Uterus (tissue), 4 donors: ENCODE results near the gene MRPL37. TPM values are rescaled to one million over a fixed set of nuclear protein-coding genes. Genes with fewer than 3 reads are reported as not detected.

Experiments
- DNase-seq, 2 donors: peaks; one replicate each; pipeline ENCODE4 v3.0.0-alpha.2; 2019 to 2020
- H3K27ac ChIP-seq, 2 donors: fragments of 200-600 bp; sonication (generic); 1 replicate in 1 of 2; 2 replicates in 1 of 2; pipeline ENCODE4 v1.5.1; 2016 to 2018
- H3K27me3 ChIP-seq, 2 donors: fragments of 200-600 bp; sonication (generic); one replicate each; pipeline ENCODE4 v1.5.1; 2018 to 2019; ENCODE audit warnings: control low read depth in 1 of 2
- H3K36me3 ChIP-seq, 2 donors: fragments of 200-600 bp; sonication (generic); one replicate each; pipeline ENCODE4 v1.5.1; 2019; ENCODE audit warnings: control low read depth in 1 of 2
- H3K4me1 ChIP-seq, 2 donors: fragments of 200-600 bp; sonication (generic); one replicate each; pipeline ENCODE4 v1.5.1; 2018 to 2019; ENCODE audit warnings: control low read depth in 1 of 2
- H3K4me3 ChIP-seq, 2 donors: fragments of 200-600 bp; sonication (generic); 1 replicate in 1 of 2; 2 replicates in 1 of 2; pipeline ENCODE4 v1.5.1; 2018 to 2019; ENCODE audit warnings: mild to moderate bottlenecking in 1 of 2
- H3K9me3 ChIP-seq, 2 donors: fragments of 200-600 bp; sonication (generic); one replicate each; pipeline ENCODE4 v1.5.1; 2019; ENCODE audit warnings: control low read depth in 1 of 2
- CTCF ChIP-seq, 4 experiments: fragments of 200-600 bp in 2 of 4; fragments of 450-650 bp in 2 of 4; sonication (generic) in 2 of 4; IDR thresholded peaks; one replicate each; pipeline ENCODE4 v1.5.1; 2016 to 2019; ENCODE audit warnings: antibody characterized with exemption in 4 of 4, mild to moderate bottlenecking in 2 of 4, moderate library complexity in 1 of 4
- POLR2A ChIP-seq, 2 donors: fragments of 450-650 bp; IDR thresholded peaks; one replicate each; pipeline ENCODE4 v1.6.1; 2016; ENCODE audit warnings: antibody characterized with exemption in 2 of 2, mild to moderate bottlenecking in 1 of 2, moderate library complexity in 1 of 2
- intact Hi-C: fragments of 100-400 bp; cut with DNase I; formaldehyde crosslinking; loops from one replicate; pipeline ENCODE4 v1.15.1; 2023; ENCODE audit warnings: low total_unique reads
- total RNA-seq, 4 donors: library from RNA; depleted of rRNA in 3 of 4; stranded (reverse); fragments of >200 nt in 3 of 4; gene quantifications; one replicate each; pipeline versions ENCODE4 v1.1.0 to v1.2.4, GENCODE V29; 2014 to 2023
- donor health status: DM: yes; HTN: yes; CAD: no.

MRPL37 gene
- total RNA-seq, 4 donors from 2014 or later, result 4.4 to 52.9 (median 39.0) TPM

DNA sequence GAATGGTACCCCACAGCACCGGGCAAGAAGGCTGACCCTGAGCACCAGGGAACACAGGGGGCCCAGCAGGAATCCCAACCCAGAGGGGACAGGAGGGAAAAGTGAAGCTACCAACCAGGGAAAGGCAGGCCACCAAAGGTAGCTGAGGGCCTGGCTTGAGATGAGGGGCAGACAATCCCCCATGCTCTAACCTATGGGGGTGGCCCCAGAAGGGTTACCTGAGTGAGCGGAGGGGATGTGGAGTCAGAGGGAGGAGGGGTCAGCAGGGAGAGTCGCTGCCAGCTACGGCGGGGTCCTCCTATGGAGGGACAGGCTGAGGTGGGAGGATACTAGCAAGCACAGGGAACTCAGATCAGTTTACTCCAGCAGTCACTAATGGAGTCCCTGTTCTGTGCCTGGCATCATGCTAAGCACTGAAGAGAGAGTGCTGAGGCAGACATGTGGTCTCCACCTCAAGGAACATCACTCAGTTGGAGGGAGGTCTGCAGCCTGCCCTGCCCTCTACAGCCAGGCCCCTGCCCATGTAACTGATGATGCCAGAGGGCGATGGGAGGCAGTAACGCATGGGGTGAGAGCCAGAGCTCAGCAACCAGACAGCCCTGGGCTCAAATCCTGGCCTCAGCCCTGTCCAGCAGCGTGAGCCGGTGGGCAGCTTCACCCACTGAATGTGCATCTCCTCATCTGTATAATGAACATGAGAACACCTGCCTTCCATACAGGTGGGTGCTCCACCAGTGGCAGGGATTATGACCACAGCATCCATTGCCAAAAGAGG, 21.5 kb upstream of the MRPL37 start:
- no peaks in the 10 kb centered on the region for H3K9me3 ChIP-seq
- no peak overlapping the region for H3K4me3 ChIP-seq
- no peaks in the 10 kb centered on the region for H3K36me3 ChIP-seq
- DNase-seq, result no peak
- TF ChIP-seq POLR2A (IDR thresholded peaks at IDR 0.05) (no peak), CTCF (IDR thresholded peaks at IDR 0.05) (no peak)
- no peaks in the 10 kb centered on the region for H3K27me3 ChIP-seq
- no peaks in the 10 kb centered on the region for H3K4me1 ChIP-seq
- intact Hi-C loops, result no loop called here
- no peak overlapping the region for H3K27ac ChIP-seq

DNA sequence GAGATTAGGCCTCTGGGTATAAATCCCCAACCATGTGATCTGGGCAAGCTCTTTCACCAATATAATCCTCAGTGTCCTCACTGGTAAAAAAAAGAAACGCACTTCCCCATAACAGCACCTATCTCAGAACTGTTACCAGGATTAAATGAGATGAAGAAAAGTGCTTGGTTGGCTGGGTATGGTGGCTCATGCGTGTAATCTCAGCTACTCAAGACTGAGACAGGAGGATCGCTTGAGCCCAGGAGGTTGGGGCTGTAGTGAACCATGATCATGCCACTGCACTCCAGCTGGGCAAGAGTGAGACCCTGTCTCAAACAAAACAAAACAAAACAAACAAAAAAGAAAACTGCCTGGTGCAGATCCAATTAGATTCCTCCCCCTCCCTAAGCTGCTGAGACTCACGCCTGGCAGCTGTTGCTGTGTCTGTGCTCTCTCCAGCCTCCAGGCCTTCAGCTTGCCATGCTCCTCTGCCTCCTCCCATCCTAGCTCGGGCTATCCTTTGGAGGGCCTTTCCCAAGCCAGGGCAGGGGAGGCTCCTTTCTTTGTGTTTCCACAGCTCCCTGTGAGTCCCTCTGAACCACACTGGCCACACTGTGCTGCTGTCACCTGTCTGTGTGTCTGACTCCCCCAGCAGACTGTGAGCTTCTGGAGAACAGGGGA, 19.1 kb upstream of the MRPL37 start:
- TF ChIP-seq POLR2A (IDR thresholded peaks at IDR 0.05), result no peak
- no peak for TF ChIP-seq CTCF (IDR thresholded peaks at IDR 0.05)
- Histone ChIP-seq H3K9me3 (no peaks in the 10 kb centered on the region), H3K4me1 (no peaks in the 10 kb centered on the region), H3K27ac (no peak overlapping the region), H3K27me3 (no peaks in the 10 kb centered on the region), H3K36me3 (no peaks in the 10 kb centered on the region), H3K4me3 (no peak overlapping the region)
- no peak for DNase-seq
- intact Hi-C loops, result no loop called here

- TF ChIP-seq CTCF (IDR thresholded peaks at IDR 0.05), result no peak
- TF ChIP-seq POLR2A (IDR thresholded peaks at IDR 0.05), result no peak
- DNase-seq, result no peak
Measured at GRCh38 chr1:54186056-54186455, 13.9 kb upstream of the MRPL37 start.

GRCh38 chr1:54188291-54188690, 11.7 kb upstream of the MRPL37 start:
- H3K9me3 ChIP-seq, result no peaks in the 10 kb centered on the region
- H3K4me3 ChIP-seq, result no peak overlapping the region
- intact Hi-C loops, result no loop called here
- no peak overlapping the region for H3K27ac ChIP-seq
- H3K36me3 ChIP-seq, result no peaks in the 10 kb centered on the region
- TF ChIP-seq POLR2A (IDR thresholded peaks at IDR 0.05), result no peak
- no peak for TF ChIP-seq CTCF (IDR thresholded peaks at IDR 0.05)
- no peaks in the 10 kb centered on the region for H3K27me3 ChIP-seq
- no peak for DNase-seq
- H3K4me1 ChIP-seq, result no peaks in the 10 kb centered on the region

More at GRCh38 chr1:54186056-54186455, 13.9 kb upstream of the MRPL37 start:
- Histone ChIP-seq H3K4me3 (no peak overlapping the region), H3K4me1 (no peaks in the 10 kb centered on the region), H3K27ac (no peak overlapping the region), H3K9me3 (no peaks in the 10 kb centered on the region), H3K27me3 (no peaks in the 10 kb centered on the region), H3K36me3 (no peaks in the 10 kb centered on the region)
- intact Hi-C loops, result no loop called here

- no peaks in the 10 kb centered on the region for H3K4me1 ChIP-seq
- no peaks in the 10 kb centered on the region for H3K9me3 ChIP-seq
- DNase-seq, result no peak
- intact Hi-C loops, result loop anchor here (10.0 kb wide), 1 partner anchor 304 kb away; no protein-coding TSS in a partner anchor
- H3K4me3 ChIP-seq, result no peak overlapping the region
- no peaks in the 10 kb centered on the region for H3K27me3 ChIP-seq
- no peaks in the 10 kb centered on the region for H3K36me3 ChIP-seq
- TF ChIP-seq CTCF (IDR thresholded peaks at IDR 0.05) (no peak), POLR2A (IDR thresholded peaks at IDR 0.05) (no peak)
- no peak overlapping the region for H3K27ac ChIP-seq
Measured at GRCh38 chr1:54190526-54190925, 9.4 kb upstream of the MRPL37 start.
